HCT116 (cell line): ENCODE measurements around the gene RCOR1. TPM values are rescaled to one million over a fixed set of nuclear protein-coding genes. Genes with fewer than 3 reads are reported as not detected.

ENCODE experiments used
- ATAC-seq: fragments of 200-7000 bp; cut with Tn5 transposase; 2 replicates; pipeline ENCODE4 v1.9.1; 2020; ENCODE audit warnings: mild to moderate bottlenecking, moderate library complexity
- BruUV-seq: library from RNA; stranded (reverse); fragments of 400-500 nt; replicated peaks from 2 replicates; lab custom pipeline; 2021; lab: Mats Ljungman, UMichigan
- CTCF ChIA-PET: fragments of 300-600 bp; sonication (Branson Sonifier 250); formaldehyde crosslinking; loops from one replicate; lab custom pipeline; 2021; ENCODE audit warnings: antibody characterized with exemption; lab: Charles Lee
- POLR2A ChIA-PET: fragments of 300-600, 350-600 bp; sonication (Branson Sonifier 250); formaldehyde crosslinking; loops from one replicate; lab custom pipeline; 2021; ENCODE audit warnings: antibody characterized with exemption; lab: Charles Lee
- RAD21 ChIA-PET, 2 experiments: fragments of 300-600 bp; sonication (Branson Sonifier 250); formaldehyde crosslinking; loops; one replicate each; lab custom pipeline; 2023; ENCODE audit warnings: low total read pairs in 2 of 2; ENCODE audit not compliant: uncharacterized antibody in 2 of 2, unreplicated experiment in 2 of 2, low non-redundant PET in 1 of 2; lab: Charles Lee
- DNase-seq: peaks from one replicate; pipeline ENCODE4 v3.0.0-alpha.2; 2010; ENCODE audit warnings: low read depth, low spot score
- H2AFZ ChIP-seq: fragments of 200-600 bp; shearing (Covaris generic), sonication (generic); 2 replicates; pipeline ENCODE4 v1.6.1; 2017; ENCODE audit warnings: low read depth, mixed run types, mixed read lengths, antibody characterized with exemption, low read length; ENCODE audit not compliant: poor library complexity, severe bottlenecking
- H3K27ac ChIP-seq: 2 replicates; pipeline ENCODE4 v1.5.1; 2012; ENCODE audit warnings: low read depth, low read length
- H3K27me3 ChIP-seq: fragments of 200-600 bp; sonication (generic); 2 replicates; pipeline ENCODE4 v1.6.1; 2016; ENCODE audit warnings: mixed run types, low read length, mixed read lengths; ENCODE audit not compliant: insufficient read depth
- H3K36me3 ChIP-seq, 2 experiments: fragments of 200-500 bp in 1 of 2; fragments of 200-600 bp in 1 of 2; sonication (Bioruptor generic) in 1 of 2; sonication (generic) in 1 of 2; 2 replicates each; pipeline versions ENCODE4 v1.5.1 to v1.6.1; 2014 to 2016; ENCODE audit warnings: low read length in 2 of 2, inconsistent platforms in 1 of 2, mixed read lengths in 1 of 2, mixed run types in 1 of 2; ENCODE audit not compliant: insufficient read depth in 2 of 2, control insufficient read depth in 1 of 2
- H3K4me1 ChIP-seq, 2 experiments: fragments of 200-600 bp in 1 of 2; sonication (generic) in 1 of 2; 2 replicates each; pipeline versions ENCODE4 v1.5.1 to v1.6.1; 2012 to 2017; ENCODE audit warnings: low read length in 2 of 2, inconsistent platforms in 1 of 2, mild to moderate bottlenecking in 1 of 2, mixed read lengths in 1 of 2, mixed run types in 1 of 2, moderate library complexity in 1 of 2; ENCODE audit not compliant: insufficient read depth in 2 of 2, control insufficient read depth in 1 of 2
- H3K4me2 ChIP-seq: fragments of 200-600 bp; sonication (generic); 2 replicates; pipeline ENCODE4 v1.6.1; 2017; ENCODE audit warnings: mixed run types, low read length, mixed read lengths
- H3K4me3 ChIP-seq, 2 experiments: fragments of 200-600 bp in 1 of 2; sonication (generic) in 1 of 2; replicated peaks in 1 of 2; 2 replicates each; pipeline ENCODE4 v1.5.1; 2011 to 2016; ENCODE audit warnings: low read length in 2 of 2, control low read depth in 1 of 2, low read depth in 1 of 2, mild to moderate bottlenecking in 1 of 2, mixed read lengths in 1 of 2, mixed run types in 1 of 2
- H3K79me2 ChIP-seq: fragments of 200-600 bp; sonication (generic); 2 replicates; pipeline ENCODE4 v1.6.1; 2017; ENCODE audit warnings: mild to moderate bottlenecking, mixed run types, low read length, moderate library complexity, mixed read lengths; ENCODE audit not compliant: insufficient read depth
- H3K9ac ChIP-seq: fragments of 200-600 bp; sonication (generic); 2 replicates; pipeline ENCODE4 v1.6.1; 2016; ENCODE audit warnings: low read length, mixed read lengths
- H3K9me2 ChIP-seq: fragments of 200-600 bp; sonication (generic), shearing (Covaris generic); 2 replicates; pipeline ENCODE4 v1.6.1; 2017; ENCODE audit warnings: mixed run types, mild to moderate bottlenecking, moderate library complexity; ENCODE audit not compliant: insufficient read depth
- H3K9me3 ChIP-seq, 2 experiments: fragments of 200-500 bp in 1 of 2; fragments of 200-600 bp in 1 of 2; sonication (Bioruptor generic) in 1 of 2; sonication (generic) in 1 of 2; 2 replicates each; pipeline ENCODE4 v1.6.1; 2014 to 2017; ENCODE audit warnings: low read length in 2 of 2, mixed read lengths in 2 of 2, inconsistent platforms in 1 of 2, low read depth in 1 of 2, mild to moderate bottlenecking in 1 of 2, mixed run types in 1 of 2, moderate library complexity in 1 of 2; ENCODE audit not compliant: control insufficient read depth in 1 of 2, insufficient read depth in 1 of 2
- H4K20me1 ChIP-seq: fragments of 200-600 bp; sonication (generic), shearing (Covaris generic); 2 replicates; pipeline ENCODE4 v1.6.1; 2017; ENCODE audit warnings: mixed run types, mild to moderate bottlenecking, moderate library complexity; ENCODE audit not compliant: insufficient read depth
- CBX3 ChIP-seq: IDR thresholded peaks from 2 replicates; pipeline ENCODE4 v1.6.1; 2012; ENCODE audit warnings: low read depth
- EGR1 ChIP-seq: IDR thresholded peaks from 2 replicates; pipeline ENCODE4 v1.6.1; 2012; ENCODE audit warnings: low read depth
- JUND ChIP-seq: IDR thresholded peaks from 2 replicates; pipeline ENCODE4 v1.6.1; 2012
- RAD21 ChIP-seq: IDR thresholded peaks from 2 replicates; pipeline ENCODE4 v1.6.1; 2012; ENCODE audit warnings: low read depth, mild to moderate bottlenecking
- intact Hi-C: fragments of 100-400 bp; cut with micrococcal nuclease; formaldehyde crosslinking; loops from 2 replicates; pipeline ENCODE4 v1.10.0; 2022
- total RNA-seq: library from RNA; stranded (reverse); gene quantifications from one replicate; pipeline ENCODE4 v1.2.1, GENCODE V29; 2021; ENCODE audit not compliant: unreplicated experiment
- TF ChIP-seq, protein P1 (sequence below): IDR thresholded peaks from 2 replicates; pipeline ENCODE4 v1.6.1; 2012
- TF ChIP-seq, protein P2 (sequence below), 3 experiments: fragments of 200-600 bp in 1 of 3; sonication (generic) in 1 of 3; IDR thresholded peaks in 2 of 3; conservative IDR thresholded peaks in 1 of 3; 2 replicates each; pipeline ENCODE4 v1.5.1; 2012 to 2017; ENCODE audit warnings: low read depth in 2 of 3, low read length in 2 of 3, antibody characterized with exemption in 1 of 3, borderline replicate concordance in 1 of 3, control low read depth in 1 of 3, mild to moderate bottlenecking in 1 of 3, mixed read lengths in 1 of 3, mixed run types in 1 of 3, moderate library complexity in 1 of 3; ENCODE audit not compliant: insufficient read depth in 1 of 3

RCOR1 gene
- total RNA-seq, 1 experiment from 2014 or later, result 30.7 TPM

DNA sequence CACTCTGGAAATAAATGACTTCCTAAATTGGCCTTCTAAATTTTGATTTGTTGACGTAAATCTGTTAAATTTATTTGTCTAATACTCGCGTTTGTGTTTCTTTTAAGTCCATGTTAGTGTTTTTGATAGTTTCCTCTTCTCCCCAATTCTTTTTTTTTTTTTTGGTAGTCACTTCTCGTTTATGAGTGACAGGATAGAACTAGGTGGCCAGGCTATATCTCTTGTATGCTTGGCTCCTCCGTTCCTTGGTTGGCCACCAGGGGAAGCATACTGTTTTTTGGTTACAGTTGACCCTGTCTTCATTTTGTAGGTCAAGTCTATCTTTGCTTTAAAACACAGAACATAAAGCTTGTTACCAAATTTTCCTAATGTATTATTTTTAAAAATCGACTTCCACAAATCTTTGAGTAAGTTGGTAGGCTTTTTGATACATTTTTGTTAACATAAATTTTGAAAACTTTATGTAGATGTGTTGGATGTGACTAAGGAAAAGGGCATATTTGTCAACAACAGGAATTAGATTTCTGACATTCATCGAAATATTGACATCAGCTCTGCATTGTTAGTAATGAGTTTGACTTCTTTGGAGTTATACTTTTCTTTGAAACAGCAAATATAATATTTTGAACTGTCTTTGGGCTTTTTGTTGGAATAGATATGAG is 2.2 kb downstream of the RCOR1 start:
- Histone ChIP-seq H4K20me1 (peaks cover 8% of the 10 kb centered on the region; the same call in 1 of the 2 replicates), H3K9ac (peak overlapping the region; percentile 85), H3K4me1 (peaks cover 12 to 32% of the 10 kb centered on the region in 2 experiments), H3K9me3 (no peaks in the 10 kb centered on the region), H2AFZ (no peak overlapping the region), H3K9me2 (no peaks in the 10 kb centered on the region), H3K27ac (peak overlapping the region; percentile 5; the same call in 1 of the 2 replicates), H3K4me2 (peak overlapping the region; percentile 96)
- DNase-seq, result peak; percentile 63
- intact Hi-C loops, result loop anchor here (1.0 to 10.0 kb wide), 2 partner anchors 211 to 320 kb away; no protein-coding TSS in a partner anchor
- ATAC-seq, result no peak
- POLR2A ChIA-PET, result interaction anchor here (0.7 to 1.6 kb wide), 5 partner anchors 16 to 422 kb away, joined by 3 to 8 read pairs (median 5); no protein-coding TSS in a partner anchor
- TF ChIP-seq JUND, result no peak
- TF ChIP-seq, protein P1, sequence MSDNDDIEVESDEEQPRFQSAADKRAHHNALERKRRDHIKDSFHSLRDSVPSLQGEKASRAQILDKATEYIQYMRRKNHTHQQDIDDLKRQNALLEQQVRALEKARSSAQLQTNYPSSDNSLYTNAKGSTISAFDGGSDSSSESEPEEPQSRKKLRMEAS, result no peak
- TF ChIP-seq CBX3, result no peak
- TF ChIP-seq RAD21, result peak; percentile 47
- TF ChIP-seq EGR1, result 0 out of 2 replicates have a peak, but pooled peaks have one; percentile 29
- TF ChIP-seq, protein P2, sequence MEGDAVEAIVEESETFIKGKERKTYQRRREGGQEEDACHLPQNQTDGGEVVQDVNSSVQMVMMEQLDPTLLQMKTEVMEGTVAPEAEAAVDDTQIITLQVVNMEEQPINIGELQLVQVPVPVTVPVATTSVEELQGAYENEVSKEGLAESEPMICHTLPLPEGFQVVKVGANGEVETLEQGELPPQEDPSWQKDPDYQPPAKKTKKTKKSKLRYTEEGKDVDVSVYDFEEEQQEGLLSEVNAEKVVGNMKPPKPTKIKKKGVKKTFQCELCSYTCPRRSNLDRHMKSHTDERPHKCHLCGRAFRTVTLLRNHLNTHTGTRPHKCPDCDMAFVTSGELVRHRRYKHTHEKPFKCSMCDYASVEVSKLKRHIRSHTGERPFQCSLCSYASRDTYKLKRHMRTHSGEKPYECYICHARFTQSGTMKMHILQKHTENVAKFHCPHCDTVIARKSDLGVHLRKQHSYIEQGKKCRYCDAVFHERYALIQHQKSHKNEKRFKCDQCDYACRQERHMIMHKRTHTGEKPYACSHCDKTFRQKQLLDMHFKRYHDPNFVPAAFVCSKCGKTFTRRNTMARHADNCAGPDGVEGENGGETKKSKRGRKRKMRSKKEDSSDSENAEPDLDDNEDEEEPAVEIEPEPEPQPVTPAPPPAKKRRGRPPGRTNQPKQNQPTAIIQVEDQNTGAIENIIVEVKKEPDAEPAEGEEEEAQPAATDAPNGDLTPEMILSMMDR (IDR thresholded peaks at IDR 0.05 in 2 of 3, conservative IDR thresholded peaks at IDR 0.05 in 1 of 3; ENCODE audit: borderline replicate concordance in 1 of 3, insufficient read depth in 1 of 3, low read depth in 2 of 3, low read length in 2 of 3), result peak; percentile 48 to 89 (median 77); a peak in 5 of 6 replicates
- TF ChIP-seq, all 23 proteins: peak for 3
- ChIA-PET RAD21 (interaction anchor here (0.8 to 1.0 kb wide), 2 partner anchors 35 to 70 kb away, joined by 3 to 8 read pairs; no protein-coding TSS in a partner anchor), CTCF (interaction anchor here (0.7 to 2.3 kb wide), 11 partner anchors 9 to 199 kb away, joined by 3 to 17 read pairs (median 5); no protein-coding TSS in a partner anchor)
- BruUV-seq, result no TSS peak
- Histone ChIP-seq H3K4me3 (peak overlapping the region; percentile 77 to 92), H3K79me2 (peaks cover 74% of the 10 kb centered on the region), H3K36me3 (peaks cover 3 to 6% of the 10 kb centered on the region in 2 experiments; a peak in 3 of 4 replicates), H3K27me3 (no peaks in the 10 kb centered on the region)
